ENCODE results near the gene FLG. TPM values are rescaled to one million over a fixed set of nuclear protein-coding genes. Genes with fewer than 3 reads are reported as not detected.
"Not testable (repeated sequence)": the region's sequence is repeated elsewhere in the genome, so short reads cannot be mapped to it uniquely, and the experiment has no call there.

Gene FLG
- polyA plus RNA-seq, 3 donors, result not detected

- H3K9me3 ChIP-seq (replicated peaks in 1 of 2; ENCODE audit: control insufficient read depth in 1 of 2, insufficient read depth in 1 of 2, low read length in 2 of 2), result peaks cover 31 to 39% of the 10 kb centered on the region in 2 donors
- H3K27ac Mint-ChIP-seq; H3K36me3 ChIP-seq (replicated peaks in 1 of 2; ENCODE audit: control insufficient read depth in 1 of 2, insufficient read depth in 2 of 2, low read length in 2 of 2); H3K27me3 Mint-ChIP-seq (ENCODE audit: low read depth in 3 of 3); H3K4me1 Mint-ChIP-seq; H3K4me2 ChIP-seq (replicated peaks; ENCODE audit: extremely low read depth, low read length, poor library complexity, severe bottlenecking); H3K36me3 Mint-ChIP-seq; H3K4me3 Mint-ChIP-seq; H3K79me2 ChIP-seq (ENCODE audit: insufficient read depth, low read length); H3K4me1 ChIP-seq (ENCODE audit: control insufficient read depth in 1 of 2, insufficient read depth in 2 of 2, low read length in 2 of 2); H3K27me3 ChIP-seq (ENCODE audit: control insufficient read depth in 2 of 2, insufficient read depth in 2 of 2, low read length in 2 of 2); H3K27ac ChIP-seq (ENCODE audit: low read depth in 1 of 2, low read length in 2 of 2); intact Hi-C loops (cut with micrococcal nuclease); DNase-seq; H3K9ac ChIP-seq (ENCODE audit: insufficient read depth, low read length, poor library complexity, severe bottlenecking); H4K20me1 ChIP-seq (ENCODE audit: insufficient read depth, low read length); H3K4me3 ChIP-seq (replicated peaks in 1 of 3; ENCODE audit: low read depth in 2 of 3, low read length in 3 of 3); H2AFZ ChIP-seq (ENCODE audit: insufficient read depth, low read depth, low read length, poor library complexity, severe bottlenecking): not testable (repeated sequence)
- WGBS (ENCODE audit: insufficient coverage), result 83% methylated on average over 1 of the region's 10 CpGs
- peaks cover 44 to 67% (median 58%) of the 10 kb centered on the region in 7 donors for H3K9me3 Mint-ChIP-seq
Observed at GRCh38 chr1:152306123-152306522, 18.9 kb downstream of the FLG start.

- H3K36me3 ChIP-seq (replicated peaks in 1 of 2; ENCODE audit: control insufficient read depth in 1 of 2, insufficient read depth in 2 of 2, low read length in 2 of 2); H3K27me3 ChIP-seq (ENCODE audit: control insufficient read depth in 2 of 2, insufficient read depth in 2 of 2, low read length in 2 of 2); H3K9ac ChIP-seq (ENCODE audit: insufficient read depth, low read length, poor library complexity, severe bottlenecking); H3K27ac ChIP-seq (ENCODE audit: low read depth in 1 of 2, low read length in 2 of 2); H3K4me1 ChIP-seq (ENCODE audit: control insufficient read depth in 1 of 2, insufficient read depth in 2 of 2, low read length in 2 of 2); intact Hi-C loops (cut with micrococcal nuclease); H4K20me1 ChIP-seq (ENCODE audit: insufficient read depth, low read length); H3K27me3 Mint-ChIP-seq (ENCODE audit: low read depth in 3 of 3); H3K36me3 Mint-ChIP-seq; H3K27ac Mint-ChIP-seq; H3K4me3 Mint-ChIP-seq; H3K4me2 ChIP-seq (replicated peaks; ENCODE audit: extremely low read depth, low read length, poor library complexity, severe bottlenecking); DNase-seq; H3K4me1 Mint-ChIP-seq; H3K4me3 ChIP-seq (replicated peaks in 1 of 3; ENCODE audit: low read depth in 2 of 3, low read length in 3 of 3); H2AFZ ChIP-seq (ENCODE audit: insufficient read depth, low read depth, low read length, poor library complexity, severe bottlenecking); H3K79me2 ChIP-seq (ENCODE audit: insufficient read depth, low read length): not testable (repeated sequence)
- WGBS (ENCODE audit: insufficient coverage), result 97% methylated on average over 11 of the region's 12 CpGs
- H3K9me3 Mint-ChIP-seq, result peaks cover 35 to 53% (median 45%) of the 10 kb centered on the region in 7 donors
- peaks cover 18 to 26% of the 10 kb centered on the region in 2 donors for H3K9me3 ChIP-seq (replicated peaks in 1 of 2; ENCODE audit: control insufficient read depth in 1 of 2, insufficient read depth in 1 of 2, low read length in 2 of 2)
Observed at GRCh38 chr1:152304773-152305172, 20.3 kb downstream of the FLG start.

- intact Hi-C loops (cut with micrococcal nuclease); H3K36me3 ChIP-seq (replicated peaks in 1 of 2; ENCODE audit: control insufficient read depth in 1 of 2, insufficient read depth in 2 of 2, low read length in 2 of 2); H3K4me3 Mint-ChIP-seq; H3K27me3 ChIP-seq (ENCODE audit: control insufficient read depth in 2 of 2, insufficient read depth in 2 of 2, low read length in 2 of 2); H4K20me1 ChIP-seq (ENCODE audit: insufficient read depth, low read length); DNase-seq; H2AFZ ChIP-seq (ENCODE audit: insufficient read depth, low read depth, low read length, poor library complexity, severe bottlenecking); H3K27ac ChIP-seq (ENCODE audit: low read depth in 1 of 2, low read length in 2 of 2); H3K79me2 ChIP-seq (ENCODE audit: insufficient read depth, low read length); H3K27me3 Mint-ChIP-seq (ENCODE audit: low read depth in 3 of 3); H3K4me1 Mint-ChIP-seq; H3K9ac ChIP-seq (ENCODE audit: insufficient read depth, low read length, poor library complexity, severe bottlenecking); H3K4me2 ChIP-seq (replicated peaks; ENCODE audit: extremely low read depth, low read length, poor library complexity, severe bottlenecking); H3K36me3 Mint-ChIP-seq; H3K4me3 ChIP-seq (replicated peaks in 1 of 3; ENCODE audit: low read depth in 2 of 3, low read length in 3 of 3); H3K4me1 ChIP-seq (ENCODE audit: control insufficient read depth in 1 of 2, insufficient read depth in 2 of 2, low read length in 2 of 2); H3K27ac Mint-ChIP-seq: not testable (repeated sequence)
- peaks cover 5 to 13% of the 10 kb centered on the region in 2 donors for H3K9me3 ChIP-seq (replicated peaks in 1 of 2; ENCODE audit: control insufficient read depth in 1 of 2, insufficient read depth in 1 of 2, low read length in 2 of 2)
- 95% methylated on average over 13 of the region's 25 CpGs for WGBS (ENCODE audit: insufficient coverage)
- H3K9me3 Mint-ChIP-seq, result peaks cover 21 to 39% (median 31%) of the 10 kb centered on the region in 7 donors
Observed at GRCh38 chr1:152303139-152303872, 21.7 kb downstream of the FLG start.

- H2AFZ ChIP-seq (ENCODE audit: insufficient read depth, low read depth, low read length, poor library complexity, severe bottlenecking); H3K27ac Mint-ChIP-seq; H3K4me1 Mint-ChIP-seq; H3K27me3 ChIP-seq (ENCODE audit: control insufficient read depth in 2 of 2, insufficient read depth in 2 of 2, low read length in 2 of 2); H3K9ac ChIP-seq (ENCODE audit: insufficient read depth, low read length, poor library complexity, severe bottlenecking); H3K79me2 ChIP-seq (ENCODE audit: insufficient read depth, low read length); H4K20me1 ChIP-seq (ENCODE audit: insufficient read depth, low read length); intact Hi-C loops (cut with micrococcal nuclease); H3K4me2 ChIP-seq (replicated peaks; ENCODE audit: extremely low read depth, low read length, poor library complexity, severe bottlenecking); H3K36me3 ChIP-seq (replicated peaks in 1 of 2; ENCODE audit: control insufficient read depth in 1 of 2, insufficient read depth in 2 of 2, low read length in 2 of 2); H3K27me3 Mint-ChIP-seq (ENCODE audit: low read depth in 3 of 3); H3K36me3 Mint-ChIP-seq; H3K27ac ChIP-seq (ENCODE audit: low read depth in 1 of 2, low read length in 2 of 2); DNase-seq; H3K4me1 ChIP-seq (ENCODE audit: control insufficient read depth in 1 of 2, insufficient read depth in 2 of 2, low read length in 2 of 2); H3K4me3 Mint-ChIP-seq; H3K4me3 ChIP-seq (replicated peaks in 1 of 3; ENCODE audit: low read depth in 2 of 3, low read length in 3 of 3): not testable (repeated sequence)
- peaks cover 0 to 12% of the 10 kb centered on the region in 2 donors for H3K9me3 ChIP-seq (replicated peaks in 1 of 2; ENCODE audit: control insufficient read depth in 1 of 2, insufficient read depth in 1 of 2, low read length in 2 of 2)
- H3K9me3 Mint-ChIP-seq, result peaks cover 11 to 26% (median 19%) of the 10 kb centered on the region in 7 donors
- 94% methylated on average over 15 of the region's 21 CpGs for WGBS (ENCODE audit: insufficient coverage)
Observed at GRCh38 chr1:152256394-152256793, 68.6 kb downstream of the FLG start.
